ENCODE measurements around the gene HRH2.

DNA sequence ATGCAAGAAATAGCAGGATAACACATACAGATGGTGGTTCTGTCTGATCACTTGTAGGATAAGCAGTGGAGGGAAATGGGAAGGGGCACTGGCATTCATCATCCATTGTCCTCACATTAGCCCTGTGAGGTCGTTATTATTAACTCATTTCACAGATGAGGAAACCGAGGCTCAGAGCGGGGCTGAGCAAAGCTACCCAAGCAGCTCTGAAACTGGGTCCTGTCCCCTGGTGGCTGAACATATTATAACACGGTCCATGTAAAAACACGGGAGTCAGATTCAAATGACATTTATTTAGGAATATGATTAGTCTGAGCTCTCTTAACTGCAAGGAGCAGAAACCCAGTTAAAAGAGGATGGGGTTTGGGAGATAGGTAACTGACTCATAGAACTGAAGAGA lies 43.1 kb downstream of the HRH2 start:
- TF ChIP-seq, protein P1, sequence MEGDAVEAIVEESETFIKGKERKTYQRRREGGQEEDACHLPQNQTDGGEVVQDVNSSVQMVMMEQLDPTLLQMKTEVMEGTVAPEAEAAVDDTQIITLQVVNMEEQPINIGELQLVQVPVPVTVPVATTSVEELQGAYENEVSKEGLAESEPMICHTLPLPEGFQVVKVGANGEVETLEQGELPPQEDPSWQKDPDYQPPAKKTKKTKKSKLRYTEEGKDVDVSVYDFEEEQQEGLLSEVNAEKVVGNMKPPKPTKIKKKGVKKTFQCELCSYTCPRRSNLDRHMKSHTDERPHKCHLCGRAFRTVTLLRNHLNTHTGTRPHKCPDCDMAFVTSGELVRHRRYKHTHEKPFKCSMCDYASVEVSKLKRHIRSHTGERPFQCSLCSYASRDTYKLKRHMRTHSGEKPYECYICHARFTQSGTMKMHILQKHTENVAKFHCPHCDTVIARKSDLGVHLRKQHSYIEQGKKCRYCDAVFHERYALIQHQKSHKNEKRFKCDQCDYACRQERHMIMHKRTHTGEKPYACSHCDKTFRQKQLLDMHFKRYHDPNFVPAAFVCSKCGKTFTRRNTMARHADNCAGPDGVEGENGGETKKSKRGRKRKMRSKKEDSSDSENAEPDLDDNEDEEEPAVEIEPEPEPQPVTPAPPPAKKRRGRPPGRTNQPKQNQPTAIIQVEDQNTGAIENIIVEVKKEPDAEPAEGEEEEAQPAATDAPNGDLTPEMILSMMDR (IDR thresholded peaks at IDR 0.05): peak in 1 of 7 experiments; percentile 29
- no peak for TF ChIP-seq POLR2AphosphoS5 (IDR thresholded peaks at IDR 0.05)
- TF ChIP-seq POLR2A (IDR thresholded peaks at IDR 0.05): no peak
- no peak for TF ChIP-seq EP300 (IDR thresholded peaks at IDR 0.05)

Measured in stomach (tissue), 4 donors.